ENCODE data around the gene TMCC1.
"Not testable (repeated sequence)": the region's sequence is repeated elsewhere in the genome, so short reads cannot be mapped to it uniquely, and the experiment has no call there.

TMCC1 gene

DNA sequence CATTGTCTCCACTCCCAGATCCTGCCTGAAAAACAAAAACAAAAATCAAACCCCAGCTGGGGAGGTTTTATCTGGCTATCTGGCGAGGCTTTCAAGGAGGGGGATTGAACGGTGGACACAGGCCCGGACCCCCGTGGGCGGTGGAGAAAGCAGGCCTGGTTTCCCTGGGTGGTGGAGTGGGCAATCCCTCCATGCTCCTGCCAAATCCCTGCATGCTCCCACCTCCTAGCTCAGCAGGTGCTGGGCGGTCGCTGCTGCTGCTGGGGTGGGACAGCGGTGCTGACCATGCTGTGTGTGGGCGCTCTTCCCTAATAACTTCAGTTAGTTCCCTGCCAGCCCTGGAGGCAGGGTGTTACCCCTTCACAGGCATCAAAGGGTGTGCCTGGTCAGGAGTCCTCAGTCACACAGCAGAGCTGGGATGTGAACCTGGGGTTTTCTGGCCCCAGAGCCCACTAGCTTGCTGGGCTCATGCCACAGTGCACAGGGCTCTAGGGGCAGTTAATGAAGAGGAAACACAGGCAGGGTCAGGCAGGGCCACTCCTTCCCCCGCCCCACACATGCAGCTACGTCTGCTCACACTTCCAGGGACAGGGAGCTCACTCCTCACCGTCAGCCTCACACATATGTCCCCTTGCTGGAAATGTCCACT, 271.2 kb downstream of the TMCC1 start:
- no peak for DNase-seq (ENCODE audit: low read depth)

DNA sequence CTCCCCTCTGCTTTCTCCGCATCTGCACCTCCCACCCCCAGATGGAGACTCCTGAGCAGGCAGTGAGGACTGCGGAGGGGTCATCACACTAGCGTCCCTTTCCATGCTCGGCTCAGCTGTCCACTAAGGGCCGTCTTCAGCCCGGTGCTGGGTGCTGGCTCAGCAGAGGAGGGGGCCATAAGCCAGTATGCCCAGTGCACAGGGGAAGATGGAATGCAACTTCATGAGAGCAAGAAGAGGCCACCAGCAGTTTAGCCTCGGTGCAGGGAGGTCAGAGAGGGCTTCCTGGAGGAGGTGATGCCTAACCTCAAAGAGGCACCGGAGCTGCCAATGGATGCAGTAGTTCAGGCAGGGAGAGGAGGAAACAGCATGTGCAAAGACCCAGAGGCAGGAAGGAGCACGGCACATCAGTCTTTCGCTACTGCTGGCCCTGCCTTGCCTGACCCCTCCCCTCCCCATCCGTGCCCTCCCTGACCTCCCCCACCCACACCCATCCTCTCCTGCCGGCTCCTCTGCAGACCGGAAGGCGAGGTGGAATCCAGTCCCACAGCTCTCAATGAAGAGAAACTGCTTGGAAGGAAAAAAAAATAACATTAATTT, 271.8 kb downstream of the TMCC1 start:
- no peak for DNase-seq (ENCODE audit: low read depth)

DNA sequence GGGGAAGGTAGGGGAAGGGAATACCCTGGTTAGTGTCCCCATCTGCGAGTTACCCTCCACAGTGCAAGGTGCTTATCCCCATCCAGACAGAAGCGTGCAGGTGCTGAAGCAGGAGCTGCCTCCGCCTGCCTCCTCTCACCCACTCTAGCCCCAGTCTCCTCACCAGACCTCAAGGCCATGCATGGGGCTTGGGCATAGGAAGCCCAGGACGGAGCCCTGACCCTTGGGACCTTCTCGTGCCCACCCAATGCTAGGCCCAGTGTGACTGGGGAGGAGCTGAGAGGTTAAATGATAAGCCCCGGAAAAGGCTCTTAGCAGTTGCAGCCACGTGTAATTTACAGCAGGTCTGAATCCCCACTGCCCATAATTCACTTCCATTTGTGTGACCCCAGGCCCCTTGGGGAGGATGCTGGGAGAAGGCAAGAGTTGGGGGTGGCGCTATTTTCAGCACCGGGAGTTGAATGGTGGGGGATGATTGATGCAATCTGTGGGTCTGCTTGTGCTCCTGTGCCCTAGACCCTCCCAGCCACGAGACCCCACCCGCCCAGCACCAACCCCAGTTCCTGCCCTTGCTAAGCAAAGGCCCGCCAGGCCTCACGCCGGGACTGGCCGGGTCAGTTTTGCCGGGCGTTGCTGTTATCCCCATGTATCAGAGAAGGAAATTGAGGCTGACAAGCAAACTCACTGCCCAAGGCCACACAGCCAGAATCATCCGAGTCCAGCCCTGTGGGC, 272.5 kb downstream of the TMCC1 start:
- DNase-seq (ENCODE audit: low read depth): no peak

DNA sequence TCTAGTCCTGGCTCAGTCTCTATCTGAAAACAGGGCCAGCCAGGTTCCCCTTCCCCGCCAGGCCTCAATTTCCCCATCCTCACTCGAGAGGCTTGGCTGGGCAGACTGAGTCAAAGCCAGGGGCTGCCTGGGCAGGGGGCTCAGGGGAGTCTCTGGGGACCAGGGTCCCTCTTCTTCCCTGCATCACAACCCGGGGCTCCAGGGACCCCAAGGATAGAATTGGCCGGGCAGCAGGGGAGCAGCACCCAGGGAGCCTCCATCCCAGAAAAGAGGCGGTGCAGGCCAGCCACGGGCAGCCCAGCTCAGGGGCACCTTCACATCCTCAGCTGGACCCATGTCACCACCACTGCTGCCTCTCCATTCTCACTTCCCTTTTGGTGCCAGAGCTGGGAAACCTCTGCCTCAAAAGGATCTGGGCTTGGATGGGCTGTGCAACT, 273.8 kb downstream of the TMCC1 start:
- no peak for DNase-seq (ENCODE audit: low read depth)

DNA sequence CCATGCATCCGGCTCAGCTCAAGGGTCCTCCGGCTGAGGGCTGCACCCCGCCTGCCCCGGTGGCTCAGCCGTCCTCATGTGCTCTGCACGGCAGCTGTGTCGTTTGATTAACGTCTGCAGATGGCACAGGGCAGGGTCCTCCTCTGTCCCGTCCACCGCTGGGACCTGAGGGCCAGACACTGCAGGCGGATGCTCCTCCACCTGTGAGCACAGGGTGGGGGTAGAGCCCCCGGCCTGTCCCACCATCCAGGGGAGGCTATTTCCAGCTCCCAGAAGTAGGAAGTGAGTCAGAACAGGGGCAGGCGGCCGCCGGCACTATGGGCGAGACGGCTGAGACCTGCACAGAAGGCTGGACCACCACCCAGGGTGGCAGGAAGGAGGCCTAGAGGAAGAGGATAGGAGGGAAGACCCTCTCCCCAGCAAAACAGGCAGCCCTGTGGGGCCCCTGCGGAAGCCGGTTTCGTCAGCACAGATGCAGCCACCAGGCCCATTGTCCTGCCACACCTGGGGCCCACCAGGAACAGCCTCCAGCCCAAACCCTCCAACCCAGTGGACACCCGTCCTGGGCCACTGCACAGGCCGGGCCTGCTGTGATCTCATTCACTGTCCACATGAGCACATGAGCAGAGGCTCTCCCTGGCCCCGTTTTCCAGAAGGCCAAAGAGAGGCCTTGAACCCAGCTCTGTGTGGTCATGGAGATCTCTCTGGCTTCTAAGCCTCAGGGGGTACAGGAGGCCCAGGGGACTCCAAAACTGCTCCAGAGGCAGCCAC, 274.4 kb downstream of the TMCC1 start:
- no peak for DNase-seq (ENCODE audit: low read depth)

DNA sequence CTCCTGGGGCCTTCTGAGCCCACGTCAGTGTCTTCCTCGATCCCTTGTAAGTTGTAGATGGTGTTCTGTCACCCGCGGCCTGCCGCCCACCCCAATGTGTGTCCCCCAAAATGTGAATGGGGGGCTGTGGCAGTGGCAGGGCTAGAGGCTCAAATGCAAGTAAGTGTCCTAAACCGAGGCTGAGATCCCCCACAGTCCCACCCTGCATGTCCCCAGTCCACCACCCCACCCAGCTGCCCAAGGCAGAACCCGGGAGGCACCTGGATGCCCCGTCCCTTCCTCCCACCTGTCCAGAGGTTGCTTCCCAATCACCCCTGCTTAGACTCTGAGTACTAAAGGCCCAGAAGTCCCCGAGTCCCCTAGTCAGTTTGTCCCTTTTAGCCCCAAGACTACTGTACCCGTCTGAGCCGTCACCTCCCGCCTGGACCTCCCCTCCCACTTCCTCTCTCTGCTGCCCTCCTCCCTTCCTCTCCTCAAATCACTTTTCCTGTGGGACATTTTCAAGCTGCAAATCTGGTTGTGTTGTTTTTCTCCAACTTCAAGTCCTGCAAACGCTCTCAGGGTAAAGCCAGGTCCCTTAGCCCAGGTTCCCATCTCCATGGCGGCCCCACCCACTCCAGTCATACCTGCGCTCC, 275.2 kb downstream of the TMCC1 start:
- DNase-seq (ENCODE audit: low read depth): no peak

DNA sequence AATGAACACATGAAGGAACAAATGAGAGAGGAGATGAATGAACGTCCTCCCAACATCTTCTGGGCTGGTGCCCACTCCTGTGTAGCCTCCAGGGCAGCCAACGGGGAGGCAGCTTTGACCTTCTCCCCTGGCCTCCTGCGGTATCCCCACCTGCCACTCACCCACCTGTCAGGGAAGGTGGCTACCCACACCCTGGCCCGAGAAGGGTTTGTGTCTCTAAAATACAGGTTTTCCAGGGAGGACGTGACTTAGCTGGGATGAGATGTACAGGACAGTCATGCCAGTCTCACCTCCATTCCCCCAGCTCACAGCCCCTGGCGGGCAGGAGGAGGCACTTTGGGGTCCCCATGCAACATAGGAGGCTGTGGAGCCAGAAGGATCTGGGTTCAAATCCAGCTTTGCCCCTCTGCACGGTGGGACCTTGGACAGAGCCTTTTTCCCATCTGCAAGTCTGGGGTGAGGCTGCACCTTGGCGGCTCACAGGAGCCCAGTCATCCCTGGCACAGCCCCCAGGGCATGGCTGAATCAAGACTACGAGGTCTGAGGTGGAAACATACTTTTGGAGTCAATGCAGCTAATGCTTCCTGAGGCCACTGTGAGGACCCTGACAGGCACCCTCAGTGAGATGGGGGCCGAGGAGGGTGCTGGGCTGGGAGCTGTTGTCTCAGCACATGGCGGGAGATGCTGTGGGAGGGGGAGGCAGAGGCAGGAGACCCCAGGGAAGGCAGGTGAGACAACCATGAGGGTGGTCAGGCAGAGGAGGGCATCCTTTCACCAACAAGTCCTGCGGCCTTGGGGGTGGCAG, 275.9 kb downstream of the TMCC1 start:
- no peak for DNase-seq (ENCODE audit: low read depth)

DNA sequence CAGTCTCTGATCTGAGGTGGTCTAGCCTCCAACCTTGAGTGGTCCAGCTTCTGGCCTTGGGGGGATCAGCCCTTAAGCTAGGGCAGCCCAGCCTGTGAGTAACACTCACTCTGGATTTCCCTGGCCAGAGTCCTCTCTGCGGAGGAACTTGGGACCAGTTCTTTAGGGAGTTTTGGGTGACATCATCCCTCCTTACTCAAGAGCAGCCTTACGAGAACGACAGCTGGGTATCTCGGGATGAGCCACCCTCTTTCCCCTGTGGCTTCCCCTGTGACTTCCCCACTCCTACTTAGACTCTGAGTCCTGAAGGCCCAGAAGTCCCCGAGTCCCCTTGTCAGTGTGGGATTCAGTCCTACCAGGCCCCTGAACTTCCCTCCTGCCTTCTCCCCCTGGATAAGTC, 276.8 kb downstream of the TMCC1 start:
- no peak for DNase-seq (ENCODE audit: low read depth)

DNA sequence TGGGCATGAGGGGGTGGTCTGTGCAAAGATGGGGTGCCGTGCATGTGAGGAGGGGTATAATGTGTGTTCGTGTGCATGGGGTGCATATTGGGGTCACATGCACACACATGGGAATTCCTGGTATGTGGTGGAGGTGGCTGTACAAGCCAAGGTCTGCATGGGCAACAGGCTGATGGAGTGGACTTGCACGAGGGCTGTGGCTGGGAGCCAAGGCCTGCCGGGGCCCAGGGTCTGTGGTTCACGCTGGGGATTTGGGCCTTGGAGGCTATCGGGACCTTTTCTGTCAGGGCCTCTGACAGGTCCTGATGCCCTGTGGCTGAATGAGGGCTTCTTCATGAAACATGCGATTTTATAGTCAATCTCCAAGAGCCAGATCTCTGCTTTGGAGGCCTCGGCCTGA, 277.2 kb downstream of the TMCC1 start:
- DNase-seq (ENCODE audit: low read depth): no peak

DNA sequence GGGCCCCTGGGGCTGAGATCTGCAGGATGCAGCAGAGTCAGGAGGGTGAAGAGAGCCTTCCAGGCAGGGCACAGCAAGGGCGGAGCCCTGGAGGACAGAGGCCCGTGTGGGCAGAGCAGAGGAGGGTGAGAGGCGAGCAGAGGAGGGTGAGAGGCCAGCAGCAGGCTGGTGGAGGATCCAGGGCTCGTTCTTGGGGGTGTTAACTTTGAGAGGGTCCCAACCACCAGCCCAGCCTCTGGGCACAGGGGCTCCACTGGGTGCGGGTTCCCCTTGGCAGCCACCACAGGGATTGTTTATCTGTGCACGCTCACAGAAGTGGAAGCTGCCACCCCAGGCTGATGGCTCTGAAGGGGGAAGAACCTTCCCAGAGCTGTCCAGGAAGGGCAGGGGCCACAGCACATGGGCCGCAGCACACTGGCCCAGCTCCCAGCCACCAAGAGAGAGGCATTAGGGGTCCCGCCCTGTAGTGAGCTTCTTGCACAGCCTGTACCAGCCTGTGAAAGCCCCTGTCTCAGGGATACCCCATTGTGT, 277.7 kb downstream of the TMCC1 start:
- DNase-seq (ENCODE audit: low read depth): no peak

DNA sequence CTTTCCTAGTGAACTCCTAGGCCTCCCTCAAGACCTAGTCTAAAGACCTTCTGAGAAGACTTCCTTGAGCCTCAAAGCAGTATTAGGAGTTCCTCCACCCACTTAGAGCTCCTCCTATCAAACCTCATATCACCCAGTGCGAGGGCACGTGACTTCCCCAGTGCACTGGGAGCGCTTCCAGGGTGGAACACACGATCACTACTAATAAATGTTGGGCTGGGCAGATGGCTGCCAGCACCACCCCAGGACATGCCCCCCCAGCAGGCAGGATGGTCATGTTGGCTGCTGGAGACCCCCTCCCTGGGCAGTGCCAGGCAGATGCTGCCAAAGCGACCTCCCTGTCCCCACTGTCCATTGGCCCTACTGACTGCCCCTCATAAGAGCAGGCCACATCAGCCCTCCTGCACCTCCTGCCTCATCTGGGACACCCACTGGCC, 278.6 kb downstream of the TMCC1 start:
- no peak for DNase-seq (ENCODE audit: low read depth)

DNA sequence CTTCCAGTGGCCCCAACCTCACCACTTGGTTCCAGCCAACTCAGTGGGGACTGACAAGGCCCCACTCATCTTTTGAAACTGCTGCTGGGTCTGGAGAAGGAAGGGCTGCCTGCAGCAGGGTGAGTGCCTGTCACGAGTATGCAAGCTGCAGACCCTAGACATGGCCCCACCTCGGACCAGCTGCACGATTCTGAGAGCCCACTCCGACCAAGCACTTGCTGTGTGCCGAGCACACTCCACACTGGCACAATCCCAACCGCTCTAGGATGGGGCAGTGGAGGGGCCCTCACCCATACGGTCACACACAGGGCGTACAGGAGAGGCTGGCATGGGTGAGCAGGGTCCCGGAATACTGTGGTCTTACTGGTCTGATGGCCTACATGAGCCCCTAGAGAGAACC, 279.1 kb downstream of the TMCC1 start:
- DNase-seq (ENCODE audit: low read depth): no peak

DNA sequence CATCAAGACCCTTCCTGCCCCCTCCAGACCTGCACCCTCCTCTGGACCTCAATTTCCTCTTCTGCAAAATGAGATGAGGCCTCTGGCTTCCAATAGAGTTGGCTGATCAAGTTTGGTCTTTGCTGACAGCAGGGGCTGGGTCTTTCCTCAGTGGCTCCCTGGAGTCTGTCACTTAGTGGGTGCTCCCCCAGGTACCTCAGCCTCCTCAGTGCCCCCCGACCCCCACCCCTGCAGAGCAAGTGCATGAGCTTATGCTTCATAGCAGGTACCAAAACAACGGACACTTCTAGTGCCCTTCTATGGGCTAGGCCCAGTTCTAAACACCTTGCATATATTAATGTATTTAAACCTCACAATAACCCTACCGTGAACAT, 280.2 kb downstream of the TMCC1 start:
- DNase-seq (ENCODE audit: low read depth): no peak

DNA sequence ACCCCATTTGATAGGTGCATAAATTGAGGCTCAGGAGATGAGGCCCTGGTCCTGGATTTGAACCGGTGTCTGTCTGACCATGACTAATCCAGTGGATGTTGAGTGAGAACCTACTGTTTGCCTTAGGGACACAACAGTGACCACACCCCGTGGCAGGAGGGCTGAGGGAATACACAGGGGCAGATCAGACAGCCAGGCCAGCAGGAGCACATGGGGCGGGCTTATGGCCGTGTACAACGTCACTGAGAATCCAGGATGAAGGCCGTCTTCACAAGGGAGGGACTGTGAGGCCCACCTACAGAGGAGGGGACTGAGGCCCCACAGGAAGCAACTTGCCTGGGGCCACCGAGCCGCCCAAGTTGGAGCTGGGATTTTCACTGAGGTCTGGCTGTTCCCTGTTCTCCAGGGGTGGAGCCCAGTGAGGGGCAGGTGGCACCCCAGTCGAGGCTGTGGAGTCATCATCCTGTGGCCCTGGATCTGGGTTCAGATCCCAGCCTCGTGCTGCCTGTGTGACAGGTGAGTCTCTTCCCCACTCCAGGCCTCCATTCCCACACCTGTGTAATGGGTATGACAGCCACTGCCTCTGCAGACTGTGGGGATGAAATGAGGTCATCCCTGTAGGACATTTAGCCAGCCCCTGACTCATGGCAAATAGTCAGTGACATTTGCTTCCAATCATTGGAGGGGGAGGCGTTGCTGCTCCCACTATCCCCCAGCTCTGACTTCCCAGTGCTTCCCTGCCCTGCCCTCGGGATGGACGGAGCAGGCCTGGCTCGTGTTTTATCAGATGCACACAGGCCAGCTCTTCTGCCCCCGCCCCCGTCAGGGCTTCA, 280.8 kb downstream of the TMCC1 start:
- no peak for DNase-seq (ENCODE audit: low read depth)

DNA sequence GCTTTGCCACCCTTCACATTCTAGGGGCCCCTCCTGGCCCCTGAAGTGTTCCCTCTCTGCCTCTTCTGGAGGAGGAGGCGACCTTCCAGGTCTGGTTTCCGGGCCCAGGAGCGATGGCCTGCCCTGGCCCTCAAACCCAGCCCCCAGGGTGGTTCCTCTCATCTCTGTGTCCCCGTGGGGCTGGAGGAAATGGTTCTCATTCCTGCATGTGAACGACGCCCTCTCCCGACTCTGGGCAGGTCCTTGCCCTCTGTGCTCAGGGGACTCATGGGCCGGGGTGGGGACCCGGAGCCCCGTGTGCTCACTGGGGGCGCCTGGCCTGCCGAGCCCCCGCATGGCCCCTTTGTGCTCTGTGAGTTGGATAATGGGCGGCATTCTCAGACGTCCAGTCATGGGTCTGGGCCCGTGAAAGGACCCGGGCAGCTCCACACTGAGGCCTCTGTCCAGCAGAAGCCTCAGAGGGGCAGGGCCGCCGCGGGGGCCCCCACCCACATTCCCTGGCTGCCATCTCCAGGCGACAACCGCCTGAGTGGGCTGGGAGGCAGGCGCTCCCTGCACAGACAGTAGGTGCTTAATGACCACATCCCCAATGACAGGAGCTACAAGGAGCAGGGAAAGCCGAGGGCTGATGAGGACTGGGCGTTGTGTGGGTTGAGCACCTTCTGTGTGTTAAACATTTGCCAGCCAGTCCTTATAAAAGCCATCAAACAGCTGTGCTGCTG, 281.5 kb downstream of the TMCC1 start:
- no peak for DNase-seq (ENCODE audit: low read depth)

DNA sequence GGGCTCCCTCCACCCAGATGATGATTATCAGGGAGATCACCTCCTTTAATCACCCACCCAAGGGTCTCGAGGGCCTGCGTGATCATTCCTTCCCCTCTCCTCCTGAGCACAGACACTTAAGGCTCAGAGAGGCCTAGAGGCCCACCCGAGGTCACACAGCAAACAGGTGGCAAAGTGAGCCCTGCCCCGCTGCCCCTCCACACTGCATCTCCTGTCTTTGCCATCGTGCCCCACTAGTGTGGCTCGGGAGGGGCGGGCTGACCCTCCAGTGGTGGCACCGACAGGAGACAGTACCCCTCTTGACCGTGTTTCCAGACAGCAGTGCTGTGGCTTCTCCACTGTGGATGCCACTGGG, 282.1 kb downstream of the TMCC1 start:
- DNase-seq (ENCODE audit: low read depth): no peak

DNA sequence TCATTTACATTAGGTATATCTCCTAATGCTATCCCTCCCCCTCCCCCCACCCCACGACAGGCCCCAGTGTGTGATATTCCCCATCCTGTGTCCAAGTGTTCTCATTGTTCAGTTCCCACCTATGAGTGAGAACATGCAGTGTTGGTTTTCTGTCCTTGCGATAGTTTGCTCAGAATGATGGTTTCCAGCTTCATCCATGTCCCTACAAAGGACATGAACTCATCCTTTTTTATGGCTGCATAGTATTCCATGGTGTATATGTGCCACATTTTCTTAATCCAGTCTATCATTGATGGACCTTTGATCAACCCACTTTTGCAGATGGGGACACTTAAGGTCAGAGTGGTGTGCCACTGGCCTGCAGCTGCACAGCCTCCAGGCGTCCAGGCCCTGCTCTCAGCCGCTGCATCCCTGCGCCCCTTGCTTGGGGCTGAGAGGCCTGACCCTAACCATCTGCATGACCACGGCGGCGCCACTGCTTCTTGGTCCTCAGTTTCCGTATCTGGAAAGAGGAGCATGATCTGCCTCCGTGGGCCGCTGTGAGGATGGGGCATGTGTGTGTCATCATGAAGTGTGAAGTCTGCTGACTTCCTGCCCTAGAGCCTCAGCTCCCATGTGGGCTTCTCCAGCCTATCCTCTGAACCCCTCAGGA, 282.6 kb downstream of the TMCC1 start:
- not testable (repeated sequence) for DNase-seq (ENCODE audit: low read depth)

DNA sequence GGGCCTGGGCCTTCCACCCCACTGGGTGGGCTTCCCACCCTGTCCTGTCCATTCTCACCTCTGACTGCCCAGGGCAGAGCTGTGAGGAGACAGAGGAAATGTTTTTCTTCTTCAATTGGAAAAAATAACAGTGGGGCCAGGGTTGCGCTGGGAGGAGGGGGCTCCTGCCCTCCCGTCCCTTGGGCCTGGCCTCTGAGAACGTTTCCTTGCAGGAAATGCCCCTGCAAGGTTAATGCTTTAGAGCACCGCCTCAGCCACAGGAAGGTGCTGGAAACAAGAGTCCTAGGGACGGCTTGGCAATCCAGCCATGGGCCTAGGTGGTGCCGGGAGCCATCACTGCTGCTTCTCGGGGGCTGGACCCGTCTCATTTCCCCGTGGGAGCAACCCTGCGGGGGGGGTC, 283.2 kb downstream of the TMCC1 start:
- no peak for DNase-seq (ENCODE audit: low read depth)

DNA sequence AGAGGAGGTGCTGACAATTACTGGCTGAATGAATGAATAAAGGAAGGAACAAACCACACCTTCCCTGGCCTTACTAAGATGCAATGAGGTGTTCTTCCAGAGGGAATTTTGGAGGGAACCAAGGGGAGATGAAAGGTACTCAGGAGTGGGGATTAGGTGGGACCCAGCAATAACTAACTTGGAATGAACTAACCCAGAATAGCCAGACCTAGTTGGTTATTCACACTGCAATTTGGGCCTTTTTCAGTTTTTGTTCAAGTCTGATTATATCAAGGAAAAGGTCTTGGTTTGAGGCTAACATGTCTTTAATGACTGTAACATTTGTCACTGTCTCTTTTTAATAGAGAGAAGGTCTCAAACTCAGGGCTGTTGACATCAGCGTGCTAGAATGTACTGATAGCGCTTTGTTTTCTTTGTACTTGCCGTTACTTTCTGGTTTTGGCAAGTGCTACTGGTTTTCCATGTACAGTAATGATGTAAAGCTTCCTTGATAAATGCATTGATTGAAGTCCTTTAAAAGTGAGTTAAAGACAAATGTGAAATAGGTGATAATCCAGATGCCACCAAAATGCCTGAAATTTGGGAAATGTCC, 283.8 kb downstream of the TMCC1 start:
- no peak for DNase-seq (ENCODE audit: low read depth)

All from activated T-cell treated with anti-CD3 and anti-CD28 coated beads for 48 hours (primary cell).